KBM-7 (cell line): ENCODE results near the gene PLEKHA7.

Source experiments
- DNase-seq: peaks from one replicate; pipeline ENCODE4 v3.0.0-alpha.2; 2015
- in situ Hi-C: fragments of 300-500 bp; cut with MboI; formaldehyde crosslinking; loops from 2 replicates; pipeline ENCODE4 v1.14.3; 2020; ENCODE audit warnings: low sequenced_read_pairs, low pct_unique_long_range_greater_than_20kb, mixed read lengths

PLEKHA7 gene

DNA sequence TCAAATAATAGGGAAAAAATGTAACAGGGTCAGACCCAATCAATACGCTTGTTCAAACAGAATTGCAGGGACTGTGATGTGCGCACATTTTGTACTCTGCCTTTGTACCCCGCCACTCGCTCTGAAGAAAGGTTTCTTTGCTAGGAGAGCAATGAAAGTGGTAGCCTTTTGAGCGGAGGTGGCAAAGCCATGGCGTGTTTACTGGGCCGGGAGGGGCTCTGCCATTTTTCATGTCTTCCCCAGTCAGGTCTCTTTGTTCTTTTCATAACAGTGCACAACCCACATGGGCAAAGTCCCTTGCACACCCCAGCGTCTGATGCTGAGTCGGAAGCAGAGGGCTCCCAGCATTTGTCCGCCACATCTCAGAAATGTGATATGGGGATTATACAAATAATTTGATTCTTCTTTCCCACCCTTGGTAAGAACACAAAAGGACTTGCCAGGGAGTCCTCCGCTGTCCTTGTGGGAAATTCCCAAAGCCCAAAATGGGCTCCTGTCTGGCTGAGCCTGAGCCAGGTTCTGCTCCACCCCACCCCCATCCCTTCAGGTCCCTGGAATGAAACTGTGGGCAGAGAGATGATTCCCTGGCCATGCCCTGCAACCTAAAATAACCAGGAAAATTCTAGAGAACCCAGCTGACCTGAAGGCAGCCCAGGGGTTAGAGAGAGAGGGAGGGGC lies 239.1 kb downstream of the PLEKHA7 start:
- DNase-seq, result no peak
- in situ Hi-C loops, result no loop called here

GRCh38 chr11:16773981-16774935 lies 240.0 kb downstream of the PLEKHA7 start:
- no peak for DNase-seq

DNA sequence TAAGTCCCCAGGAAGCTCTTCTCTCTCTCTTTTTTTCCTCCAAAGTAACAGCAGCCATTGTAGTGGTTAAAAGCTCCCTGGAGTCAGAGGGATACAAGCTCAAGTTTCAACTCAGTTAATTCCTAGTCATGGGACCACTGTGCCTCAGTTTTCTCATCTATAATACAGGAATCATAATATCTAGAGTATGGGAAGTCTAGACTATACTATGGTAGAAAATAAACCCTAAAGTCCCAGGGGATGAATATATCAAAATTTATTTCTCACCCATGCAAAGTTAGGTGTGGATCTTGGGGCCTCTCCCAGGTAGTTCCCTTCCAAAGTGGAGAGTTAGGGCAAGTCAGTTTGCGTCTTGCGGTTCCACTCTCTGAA lies 242.1 kb downstream of the PLEKHA7 start:
- in situ Hi-C loops, result no loop called here
- no peak for DNase-seq

More at GRCh38 chr11:16773981-16774935, 240.0 kb downstream of the PLEKHA7 start:
- in situ Hi-C loops, result no loop called here

DNA sequence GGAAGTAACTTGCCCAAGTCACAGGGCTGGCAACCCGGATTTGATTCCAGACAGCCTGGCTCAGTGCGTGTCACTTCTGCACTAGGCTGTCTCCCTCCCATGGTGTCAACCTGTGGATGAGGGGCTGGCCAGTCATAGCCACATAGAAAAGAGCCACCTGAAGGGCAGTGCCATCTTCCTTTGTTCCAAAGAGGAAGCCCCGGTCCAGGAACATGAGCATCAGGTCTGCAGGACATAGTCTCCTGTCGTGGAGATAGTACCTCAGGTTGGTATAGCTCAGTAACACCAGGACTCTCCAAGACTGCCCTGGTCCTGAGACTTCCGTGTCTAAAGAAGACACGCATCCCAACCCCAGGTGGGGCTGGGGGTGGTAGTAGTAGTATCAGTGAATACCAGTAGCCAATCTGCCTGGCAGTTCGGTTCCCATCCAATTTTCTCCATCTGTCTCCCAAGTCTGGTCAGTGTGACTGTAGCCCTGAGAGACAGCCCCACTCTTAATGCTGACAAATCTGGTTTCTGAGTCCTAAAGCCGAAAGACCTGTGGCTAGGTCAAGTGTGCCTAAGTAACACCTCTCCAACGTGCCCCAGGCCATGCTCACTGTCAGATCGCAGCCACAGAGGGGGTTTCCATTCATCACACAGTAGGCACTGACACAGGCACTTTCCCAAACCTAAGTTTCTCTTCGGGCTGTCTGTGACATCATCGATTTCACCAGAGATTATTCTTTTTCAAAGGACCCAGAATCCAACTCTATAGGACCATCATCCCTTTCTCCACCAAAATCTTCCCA lies 242.7 kb downstream of the PLEKHA7 start:
- in situ Hi-C loops, result no loop called here
- DNase-seq, result no peak

GRCh38 chr11:16770016-16770415 lies 244.2 kb downstream of the PLEKHA7 start:
- in situ Hi-C loops, result no loop called here

DNA sequence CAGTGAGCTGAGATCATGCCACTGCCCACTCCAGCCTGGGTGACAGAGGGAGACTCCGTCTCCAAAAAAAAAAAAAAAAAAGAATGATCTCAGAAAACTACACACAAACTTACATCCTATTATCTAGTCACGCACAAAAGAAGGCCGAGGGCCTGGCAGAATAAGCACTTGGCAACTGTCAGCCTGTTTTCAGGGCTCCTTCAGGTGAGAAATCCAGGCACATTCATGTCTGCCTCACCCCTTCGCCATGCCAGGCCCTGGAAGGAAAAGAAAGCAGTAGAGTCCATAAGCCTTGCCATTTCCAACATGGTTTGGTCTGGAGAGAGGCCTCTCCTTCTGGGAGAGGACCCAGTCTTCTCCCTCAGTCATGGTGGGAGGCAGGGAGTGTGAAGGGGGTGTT lies 244.8 kb downstream of the PLEKHA7 start:
- in situ Hi-C loops, result no loop called here
- no peak for DNase-seq

More at GRCh38 chr11:16770016-16770415, 244.2 kb downstream of the PLEKHA7 start:
- DNase-seq, result no peak

DNA sequence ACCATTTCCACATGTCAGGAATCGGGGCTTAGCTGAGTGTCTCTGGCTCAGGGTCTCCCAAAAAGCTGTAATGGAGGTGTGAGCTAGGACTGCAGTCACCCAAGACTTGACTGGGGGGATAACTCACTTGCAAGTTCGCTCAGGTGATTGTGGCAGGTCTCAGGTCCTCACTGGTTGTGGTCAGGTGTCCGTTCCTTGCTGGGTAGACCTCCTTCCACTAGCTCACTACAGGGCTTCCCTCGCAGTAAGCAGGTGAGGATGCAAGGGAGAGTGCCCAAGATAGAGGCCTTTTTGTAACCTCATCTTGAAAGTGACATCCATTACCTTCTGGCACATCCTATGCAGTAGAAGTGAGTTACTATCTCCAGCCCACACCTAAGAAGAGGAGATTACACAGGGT lies 246.3 kb downstream of the PLEKHA7 start:
- no peak for DNase-seq
- in situ Hi-C loops, result no loop called here

DNA sequence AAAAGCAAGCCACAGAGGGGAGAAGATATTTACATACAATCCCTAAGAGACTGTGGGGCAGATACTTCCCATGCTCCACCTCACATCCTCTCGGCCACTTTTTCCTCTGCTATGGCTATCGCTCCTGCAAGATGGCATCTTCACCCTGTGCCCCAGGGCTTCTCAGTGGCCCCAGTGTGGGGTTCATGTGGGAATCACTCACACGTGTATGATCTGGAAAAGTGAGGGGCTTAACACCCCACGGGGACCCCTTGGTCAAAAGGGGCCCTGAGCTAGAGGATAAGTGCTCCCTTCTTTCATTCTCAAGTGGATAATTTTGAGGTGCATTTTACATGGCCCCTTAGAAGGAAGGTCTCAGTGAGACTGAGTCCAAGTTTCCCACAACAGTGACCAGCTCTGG lies 247.1 kb downstream of the PLEKHA7 start:
- DNase-seq, result no peak
- in situ Hi-C loops, result no loop called here

- in situ Hi-C loops, result no loop called here
- DNase-seq, result no peak
These were observed 249.3 kb downstream of the PLEKHA7 start for GRCh38 chr11:16764888-16765287.

GRCh38 chr11:16763746-16764145 lies 250.5 kb downstream of the PLEKHA7 start:
- DNase-seq, result no peak
- in situ Hi-C loops, result no loop called here

DNA sequence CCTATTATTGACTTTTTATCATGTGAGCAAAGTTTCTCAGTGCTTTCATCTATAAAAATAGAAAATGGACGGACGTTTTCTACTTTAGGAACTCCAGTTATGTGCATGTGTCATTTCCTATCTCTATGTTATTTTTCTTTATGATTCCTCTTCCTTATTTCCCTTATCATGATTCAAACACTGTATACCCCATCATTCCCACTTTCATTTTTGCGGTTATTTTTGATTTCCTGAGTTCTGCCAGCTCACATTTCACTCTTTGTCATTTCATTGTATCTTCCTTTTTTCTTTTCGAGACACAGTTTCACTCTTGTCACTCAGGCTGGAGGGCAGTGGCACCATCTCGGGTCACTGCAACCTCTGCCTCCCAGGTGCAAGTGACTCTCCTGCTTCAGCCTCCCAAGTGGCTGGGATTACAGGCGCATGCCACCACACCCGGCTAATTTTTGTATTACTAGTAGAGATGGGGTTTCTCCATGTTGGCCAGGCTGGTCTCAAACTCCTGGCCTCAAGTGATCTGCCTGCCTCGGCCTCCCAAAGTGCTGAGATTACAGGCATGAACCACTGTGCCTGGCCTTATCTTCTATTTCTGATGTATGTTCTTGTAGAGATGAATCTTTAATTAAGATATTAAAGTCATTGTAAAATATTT lies 254.2 kb downstream of the PLEKHA7 start:
- in situ Hi-C loops, result no loop called here

GRCh38 chr11:16758382-16759024 lies 255.7 kb downstream of the PLEKHA7 start:
- in situ Hi-C loops, result no loop called here

More for the DNA sequence above, 254.2 kb downstream of the PLEKHA7 start:
- DNase-seq, result peak; percentile 61

DNA sequence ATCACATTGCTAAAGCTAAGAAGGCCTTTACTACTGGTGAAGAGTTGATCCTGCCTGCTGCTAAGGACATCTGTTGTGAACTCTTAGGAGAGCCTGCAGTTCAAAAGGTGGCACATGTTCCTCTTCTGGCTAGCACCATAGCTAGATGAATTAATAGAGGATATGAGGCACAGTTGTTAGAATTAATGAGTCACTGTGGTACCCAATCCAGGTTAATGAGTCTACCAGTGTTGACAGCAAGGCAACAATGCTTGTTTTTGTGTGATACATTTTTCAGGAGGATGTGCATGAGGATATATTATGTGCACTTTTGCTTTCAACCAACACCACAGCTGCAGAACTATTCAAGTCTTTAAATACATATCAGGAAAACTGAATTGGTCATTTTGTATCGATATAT lies 263.8 kb downstream of the PLEKHA7 start:
- no peak for DNase-seq
- in situ Hi-C loops, result no loop called here

More at GRCh38 chr11:16758382-16759024, 255.7 kb downstream of the PLEKHA7 start:
- DNase-seq, result no peak

DNA sequence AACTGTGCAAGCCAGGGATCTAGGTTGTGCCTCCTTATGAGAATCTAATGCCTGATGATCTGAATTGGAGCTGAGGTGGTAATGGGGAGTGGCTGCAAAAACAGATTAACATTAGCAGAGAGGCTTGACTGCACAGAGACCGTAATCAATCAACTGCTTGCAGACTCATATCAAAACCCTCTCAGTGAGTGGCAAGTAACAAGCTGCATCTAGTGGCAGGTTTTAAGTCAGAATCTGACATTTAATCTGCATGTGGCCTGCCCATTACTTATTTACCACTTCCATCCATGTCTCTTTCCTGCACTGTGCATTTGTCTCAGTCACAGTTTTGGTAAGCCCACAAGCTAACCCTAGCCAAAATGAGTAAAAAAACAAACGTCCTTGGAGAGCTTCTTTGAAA lies 264.5 kb downstream of the PLEKHA7 start:
- DNase-seq, result no peak
- in situ Hi-C loops, result no loop called here

DNA sequence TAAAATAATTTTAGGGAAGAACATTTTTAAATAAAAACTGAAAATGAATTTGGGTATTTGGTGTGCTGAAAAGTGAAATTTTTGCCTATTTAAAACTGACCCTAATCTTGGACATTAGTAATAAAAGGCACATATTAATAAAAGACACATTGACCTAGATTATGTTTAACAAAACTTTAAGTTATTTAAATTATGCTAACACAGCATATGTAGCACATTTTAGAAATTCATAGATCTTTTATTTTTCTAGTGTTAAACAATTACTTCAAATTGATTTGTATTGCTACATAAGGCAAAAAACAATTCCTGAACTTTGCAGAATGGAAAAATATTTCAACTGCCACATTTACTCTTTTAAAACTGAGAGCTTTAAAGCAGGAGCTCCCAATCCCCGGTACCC lies 265.1 kb downstream of the PLEKHA7 start:
- DNase-seq, result no peak
- in situ Hi-C loops, result no loop called here

- DNase-seq, result no peak
- in situ Hi-C loops, result no loop called here
These were observed 268.1 kb downstream of the PLEKHA7 start for GRCh38 chr11:16745950-16746605.

DNA sequence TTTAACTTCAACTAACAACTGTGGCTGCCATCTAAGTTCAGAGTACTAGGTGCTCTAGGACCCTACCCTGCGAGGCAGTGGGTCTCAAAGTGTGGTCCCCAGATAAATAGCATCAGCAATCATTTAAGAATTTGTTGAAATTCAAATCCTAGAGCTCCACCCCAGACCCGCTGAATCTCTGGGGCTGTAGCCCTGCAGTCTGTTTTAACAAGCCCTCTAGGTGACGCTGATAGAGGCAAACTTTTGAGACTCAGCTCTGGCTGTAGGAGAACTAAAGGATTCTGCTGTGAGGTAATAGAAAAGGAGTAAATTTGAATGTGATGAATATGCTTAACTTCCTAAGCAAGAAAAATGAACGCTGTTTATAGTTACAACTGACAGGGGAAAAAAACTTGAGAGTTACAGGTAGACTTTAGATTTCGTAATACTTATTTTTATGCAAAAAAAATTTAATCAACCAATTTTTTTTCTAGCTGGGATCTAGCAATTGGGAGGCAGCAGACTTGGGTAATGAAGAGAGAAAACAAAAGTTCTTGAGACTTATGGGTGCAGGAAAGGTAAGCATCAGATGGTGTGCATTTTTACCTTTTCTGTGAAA lies 270.0 kb downstream of the PLEKHA7 start:
- DNase-seq, result no peak
- in situ Hi-C loops, result no loop called here

GRCh38 chr11:16743478-16743877 lies 270.7 kb downstream of the PLEKHA7 start:
- in situ Hi-C loops, result no loop called here
- no peak for DNase-seq
